SK-N-SH (cell line): ENCODE data around the gene DNAH11.

ENCODE experiments used
- CTCF ChIP-seq: fragments of 200-600 bp; sonication (generic); IDR thresholded peaks from 2 replicates; pipeline ENCODE4 v1.6.1; 2017; ENCODE audit warnings: antibody characterized with exemption, mild to moderate bottlenecking, moderate library complexity
- ELF1 ChIP-seq: IDR thresholded peaks from 2 replicates; pipeline ENCODE4 v1.4.0; 2012
- EP300 ChIP-seq, 2 experiments: IDR thresholded peaks; 2 replicates each; pipeline versions ENCODE4 v1.4.0 to v1.6.1; 2012; ENCODE audit warnings: borderline replicate concordance in 1 of 2, low read depth in 1 of 2, low read length in 1 of 2
- EZH2phosphoT487 ChIP-seq: fragments of 200-600 bp; sonication (generic); IDR thresholded peaks from 2 replicates; pipeline ENCODE4 v1.6.1; 2017; ENCODE audit warnings: low read depth, mixed run types, mild to moderate bottlenecking, antibody characterized with exemption, moderate library complexity, borderline replicate concordance
- JUND ChIP-seq: IDR thresholded peaks from 2 replicates; pipeline ENCODE4 v1.4.0; 2012
- MAX ChIP-seq: IDR thresholded peaks from 2 replicates; pipeline ENCODE4 v1.4.0; 2012; ENCODE audit warnings: low read depth
- NRF1 ChIP-seq: IDR thresholded peaks from 2 replicates; pipeline ENCODE4 v1.6.1; 2012; ENCODE audit warnings: low read depth, mild to moderate bottlenecking, low read length
- PBX3 ChIP-seq: IDR thresholded peaks from 2 replicates; pipeline ENCODE4; 2012
- POLR2AphosphoS5 ChIP-seq: IDR thresholded peaks from 2 replicates; pipeline ENCODE4 v1.6.1; 2012; ENCODE audit warnings: low read depth, low read length
- REST ChIP-seq: IDR thresholded peaks from 2 replicates; pipeline ENCODE4 v1.6.1; 2012; ENCODE audit warnings: mild to moderate bottlenecking, low read depth, low read length, moderate library complexity
- RFX5 ChIP-seq: IDR thresholded peaks from 2 replicates; pipeline ENCODE4 v1.6.1; 2012; ENCODE audit warnings: mild to moderate bottlenecking, improper control_type of control experiment, low read length
- SIN3A ChIP-seq: IDR thresholded peaks from 2 replicates; pipeline ENCODE4 v1.6.1; 2012; ENCODE audit warnings: low read depth, mild to moderate bottlenecking, low read length, moderate library complexity, borderline replicate concordance
- SMC3 ChIP-seq: IDR thresholded peaks from 2 replicates; pipeline ENCODE4 v1.6.1; 2012; ENCODE audit warnings: low read depth, low read length, improper control_type of control experiment
- TAF1 ChIP-seq: IDR thresholded peaks from 2 replicates; pipeline ENCODE4 v1.6.1; 2012; ENCODE audit warnings: low read depth, mild to moderate bottlenecking, low read length, moderate library complexity, borderline replicate concordance

- TF ChIP-seq CTCF (no peak), PBX3 (no peak), SMC3 (no peak), TAF1 (no peak), JUND (no peak), NRF1 (no peak), ELF1 (no peak), MAX (no peak), EP300 (IDR thresholded peaks at IDR 0.05; ENCODE audit: borderline replicate concordance in 1 of 2, low read depth in 1 of 2, low read length in 1 of 2) (no peak), EZH2phosphoT487 (no peak), RFX5 (no peak), SIN3A (no peak), POLR2AphosphoS5 (no peak), REST (no peak)
These were observed 236.1 kb downstream of the DNAH11 start for GRCh38 chr7:21778953-21779352.
